Measurements from ENCODE around the gene PAQR8.

- TF ChIP-seq, protein P1, sequence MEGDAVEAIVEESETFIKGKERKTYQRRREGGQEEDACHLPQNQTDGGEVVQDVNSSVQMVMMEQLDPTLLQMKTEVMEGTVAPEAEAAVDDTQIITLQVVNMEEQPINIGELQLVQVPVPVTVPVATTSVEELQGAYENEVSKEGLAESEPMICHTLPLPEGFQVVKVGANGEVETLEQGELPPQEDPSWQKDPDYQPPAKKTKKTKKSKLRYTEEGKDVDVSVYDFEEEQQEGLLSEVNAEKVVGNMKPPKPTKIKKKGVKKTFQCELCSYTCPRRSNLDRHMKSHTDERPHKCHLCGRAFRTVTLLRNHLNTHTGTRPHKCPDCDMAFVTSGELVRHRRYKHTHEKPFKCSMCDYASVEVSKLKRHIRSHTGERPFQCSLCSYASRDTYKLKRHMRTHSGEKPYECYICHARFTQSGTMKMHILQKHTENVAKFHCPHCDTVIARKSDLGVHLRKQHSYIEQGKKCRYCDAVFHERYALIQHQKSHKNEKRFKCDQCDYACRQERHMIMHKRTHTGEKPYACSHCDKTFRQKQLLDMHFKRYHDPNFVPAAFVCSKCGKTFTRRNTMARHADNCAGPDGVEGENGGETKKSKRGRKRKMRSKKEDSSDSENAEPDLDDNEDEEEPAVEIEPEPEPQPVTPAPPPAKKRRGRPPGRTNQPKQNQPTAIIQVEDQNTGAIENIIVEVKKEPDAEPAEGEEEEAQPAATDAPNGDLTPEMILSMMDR (conservative IDR thresholded peaks at IDR 0.05 in 1 of 2, IDR thresholded peaks at IDR 0.05 in 1 of 2; ENCODE audit: extremely low read depth in 1 of 2, insufficient read depth in 1 of 2, low read depth in 1 of 2, low read length in 2 of 2) = no peak
- no peak for TF ChIP-seq EZH2 (IDR thresholded peaks at IDR 0.05; ENCODE audit: borderline replicate concordance, low read length)
Measured at GRCh38 chr6:52391599-52391998, 29.6 kb downstream of the PAQR8 start.
